Erythroblast (primary cell): Measurements from ENCODE around the gene TMEM129.

Experiments used
- GATA1 ChIP-seq: IDR thresholded peaks from 2 replicates; pipeline ENCODE4 v1.6.1; 2011; ENCODE audit warnings: low read depth, mild to moderate bottlenecking, control low read depth, low read length, moderate library complexity
- POLR2A ChIP-seq: IDR thresholded peaks from 2 replicates; pipeline ENCODE4 v1.6.1; 2011; ENCODE audit warnings: mild to moderate bottlenecking, low read length

DNA sequence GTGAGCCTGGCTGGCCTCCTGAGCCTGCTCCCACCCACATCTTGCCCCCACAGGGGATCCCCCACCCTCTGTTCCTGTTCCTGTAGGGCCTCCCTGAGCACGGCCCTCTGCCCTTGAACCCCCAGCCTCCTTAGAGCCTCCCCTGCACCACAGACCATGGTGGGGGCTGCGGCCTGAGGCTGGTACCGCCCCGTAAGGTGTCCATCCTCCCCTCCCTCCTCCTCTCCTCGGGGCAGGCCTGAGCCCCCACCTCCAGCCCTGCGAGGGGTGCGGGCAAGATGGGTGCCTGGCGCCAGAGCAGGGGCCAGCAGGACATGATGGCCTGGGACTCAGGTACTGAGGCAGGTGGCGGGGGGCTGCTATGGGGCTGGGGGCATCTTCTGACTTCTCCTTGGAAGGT lies 43.5 kb upstream of the TMEM129 start:
- no peak for TF ChIP-seq POLR2A
- no peak for TF ChIP-seq GATA1
